GM12864 (cell line): ENCODE measurements around the gene ETV5.

Source experiments
- DNase-seq: peaks from one replicate; pipeline ENCODE4 v3.0.0-alpha.2; 2011; ENCODE audit warnings: low read depth
- H3K4me3 ChIP-seq: 2 replicates; pipeline ENCODE4 v1.5.1; 2011; ENCODE audit warnings: mild to moderate bottlenecking, low read depth, low read length, control low read depth
- TF ChIP-seq, protein P1 (sequence below): IDR thresholded peaks from 2 replicates; pipeline ENCODE4 v1.5.1; 2011; ENCODE audit warnings: low read depth, mild to moderate bottlenecking, moderate library complexity, low read length, control low read depth, inconsistent platforms; ENCODE audit errors: missing control alignments

The ETV5 gene

DNA sequence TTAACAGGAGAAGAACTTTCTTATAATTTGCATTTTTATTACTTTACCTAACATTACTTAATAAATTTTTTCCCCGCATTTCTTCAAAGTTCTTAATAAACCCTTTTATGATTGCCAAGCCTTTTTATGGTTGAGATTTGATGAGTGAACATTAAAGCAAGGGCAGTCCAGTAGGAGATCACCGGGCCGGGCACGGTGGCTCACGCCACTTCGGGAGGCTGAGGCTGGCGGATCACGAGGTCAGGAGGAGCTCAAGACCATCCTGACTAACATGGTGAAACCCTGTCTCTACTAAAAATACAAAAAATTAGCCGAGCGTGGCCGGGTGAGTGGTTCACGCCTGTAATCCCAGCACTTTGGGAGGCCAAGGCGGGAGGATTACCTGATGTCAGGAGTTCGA lies 109.7 kb downstream of the ETV5 start:
- TF ChIP-seq, protein P1, sequence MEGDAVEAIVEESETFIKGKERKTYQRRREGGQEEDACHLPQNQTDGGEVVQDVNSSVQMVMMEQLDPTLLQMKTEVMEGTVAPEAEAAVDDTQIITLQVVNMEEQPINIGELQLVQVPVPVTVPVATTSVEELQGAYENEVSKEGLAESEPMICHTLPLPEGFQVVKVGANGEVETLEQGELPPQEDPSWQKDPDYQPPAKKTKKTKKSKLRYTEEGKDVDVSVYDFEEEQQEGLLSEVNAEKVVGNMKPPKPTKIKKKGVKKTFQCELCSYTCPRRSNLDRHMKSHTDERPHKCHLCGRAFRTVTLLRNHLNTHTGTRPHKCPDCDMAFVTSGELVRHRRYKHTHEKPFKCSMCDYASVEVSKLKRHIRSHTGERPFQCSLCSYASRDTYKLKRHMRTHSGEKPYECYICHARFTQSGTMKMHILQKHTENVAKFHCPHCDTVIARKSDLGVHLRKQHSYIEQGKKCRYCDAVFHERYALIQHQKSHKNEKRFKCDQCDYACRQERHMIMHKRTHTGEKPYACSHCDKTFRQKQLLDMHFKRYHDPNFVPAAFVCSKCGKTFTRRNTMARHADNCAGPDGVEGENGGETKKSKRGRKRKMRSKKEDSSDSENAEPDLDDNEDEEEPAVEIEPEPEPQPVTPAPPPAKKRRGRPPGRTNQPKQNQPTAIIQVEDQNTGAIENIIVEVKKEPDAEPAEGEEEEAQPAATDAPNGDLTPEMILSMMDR = no peak
- no peak for DNase-seq

DNA sequence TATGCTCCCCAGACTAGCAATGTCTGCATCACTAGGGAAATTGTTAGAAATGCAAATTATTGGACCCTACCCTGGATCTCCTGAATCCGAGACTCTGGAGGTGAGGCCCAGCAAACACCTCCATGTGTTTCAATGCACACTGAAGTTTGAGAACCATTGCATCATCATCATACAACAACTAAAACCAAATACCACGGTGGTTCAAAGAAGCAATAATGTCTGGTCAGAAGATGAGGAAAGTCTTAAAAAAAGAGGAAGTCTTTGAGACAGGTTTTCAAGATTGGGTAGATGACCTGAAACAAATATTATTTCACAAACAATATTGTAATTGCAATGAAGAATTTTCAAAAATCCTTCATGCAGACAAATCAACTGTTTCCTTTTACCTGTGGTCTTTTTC lies 110.8 kb downstream of the ETV5 start:
- no peak overlapping the region for H3K4me3 ChIP-seq
- DNase-seq = no peak
- TF ChIP-seq, protein P1 = no peak

More for the DNA sequence above, 109.7 kb downstream of the ETV5 start:
- H3K4me3 ChIP-seq = no peak overlapping the region

DNA sequence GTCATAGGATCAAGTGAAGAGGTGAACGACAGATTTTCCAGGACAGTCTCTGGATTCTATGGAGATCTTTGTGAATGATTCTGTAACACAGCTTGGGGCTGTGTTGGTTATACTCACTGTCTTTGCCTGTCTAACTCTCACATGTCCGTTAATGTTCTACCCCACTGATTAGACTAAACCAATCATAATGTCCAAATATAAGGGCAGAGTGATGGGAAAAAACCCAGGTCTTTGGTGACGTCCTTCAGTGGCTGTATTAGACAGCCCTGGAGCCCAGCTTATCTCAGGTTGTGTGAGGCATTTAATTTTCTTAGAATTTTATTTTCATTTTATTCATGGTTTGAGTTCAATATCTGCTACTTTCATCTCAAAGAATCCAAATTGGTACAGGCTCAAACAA lies 111.8 kb downstream of the ETV5 start:
- no peak for DNase-seq
- TF ChIP-seq, protein P1 = no peak
- no peak overlapping the region for H3K4me3 ChIP-seq
